GM18505 (cell line): ENCODE data around the gene CHERP.

ENCODE experiments used
- ATAC-seq: cut with Tn5 transposase; IDR thresholded peaks from one replicate; pipeline ENCODE4 v1.9.1; 2021; ENCODE audit not compliant: unreplicated experiment
- POLR2A ChIP-seq: IDR thresholded peaks from 4 replicates; pipeline ENCODE4 v1.6.1; 2011; ENCODE audit warnings: borderline replicate concordance; ENCODE audit not compliant: insufficient read depth, insufficient read length; ENCODE audit errors: extremely low read depth

CHERP gene

DNA sequence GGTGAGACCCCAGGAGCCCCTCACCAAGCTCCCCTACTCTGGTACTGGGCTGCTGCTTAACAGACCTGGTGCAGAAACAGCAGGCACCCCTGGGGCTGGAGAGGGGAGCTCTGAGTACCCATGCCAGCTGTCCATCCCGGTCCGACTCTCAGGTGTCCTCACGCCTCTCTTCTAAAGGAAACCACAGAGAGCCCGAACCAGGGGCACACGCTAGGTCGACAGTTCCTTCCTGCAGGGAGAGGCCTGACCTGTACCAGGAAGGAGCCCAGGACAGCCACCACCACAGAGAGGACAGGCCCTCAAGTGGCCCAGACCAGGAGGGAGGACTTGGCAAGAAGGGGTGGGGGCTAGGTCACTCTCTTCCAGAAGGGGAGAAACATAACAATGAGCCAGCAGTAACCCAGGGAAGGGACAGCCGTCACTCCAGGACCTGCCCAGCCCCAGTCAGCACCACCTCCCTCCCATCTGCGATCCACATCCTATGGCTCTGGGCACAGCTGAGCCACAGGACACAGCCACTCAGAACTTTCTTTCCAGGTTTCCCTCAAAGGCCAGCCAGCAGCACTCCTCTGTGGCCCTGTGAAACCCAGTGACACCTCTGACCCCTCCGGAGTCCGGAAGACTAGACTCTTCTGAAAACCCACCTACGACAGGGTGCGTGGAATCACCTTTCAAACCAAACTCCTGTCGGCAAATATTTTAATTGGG lies 43.0 kb upstream of the CHERP start:
- no peak for TF ChIP-seq POLR2A
- no peak for ATAC-seq

DNA sequence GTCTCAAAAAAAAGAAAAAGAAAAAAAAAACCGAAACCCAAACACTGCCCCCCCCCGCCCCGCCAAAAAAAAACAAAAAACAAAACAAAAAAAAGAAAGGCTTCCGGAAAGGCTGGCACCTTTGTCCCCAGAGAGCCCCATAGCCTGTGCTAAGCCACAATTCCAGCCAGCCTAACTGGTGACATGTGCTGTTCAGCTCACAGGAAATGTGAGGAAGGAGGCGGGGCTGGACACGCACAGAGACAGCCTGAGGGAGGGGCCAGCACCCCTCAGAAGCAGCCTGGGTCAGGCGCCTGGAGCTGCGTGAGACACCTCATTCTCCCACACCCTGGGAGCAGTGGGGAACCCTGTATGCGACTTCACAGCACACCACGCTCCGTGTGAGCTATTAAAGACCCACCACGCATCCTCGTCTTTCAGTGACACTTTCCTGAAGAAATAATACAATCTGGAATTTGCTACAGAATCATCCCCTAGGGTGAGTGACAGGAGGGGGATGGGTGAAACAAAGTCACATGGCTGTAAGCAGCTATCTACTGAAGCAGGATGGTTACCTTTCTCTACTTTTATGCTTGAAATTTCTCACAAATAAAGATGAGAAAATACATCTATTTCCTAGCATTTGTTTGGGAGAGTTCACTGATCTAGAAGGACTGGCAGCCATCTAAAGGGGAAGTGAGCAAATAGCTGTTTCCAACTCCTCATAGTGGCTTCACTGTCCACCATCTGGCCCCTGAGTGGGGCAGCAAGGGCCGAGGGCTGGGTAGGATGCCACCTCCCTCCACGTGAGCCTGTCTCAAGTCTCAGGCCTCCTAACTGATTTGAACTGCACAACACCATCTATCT lies 42.2 kb upstream of the CHERP start:
- TF ChIP-seq POLR2A = peak; percentile 96
- ATAC-seq = peak; percentile 51

- no peak for ATAC-seq
- TF ChIP-seq POLR2A = no peak
These were observed 40.4 kb upstream of the CHERP start for GRCh38 chr19:16582486-16583261.

DNA sequence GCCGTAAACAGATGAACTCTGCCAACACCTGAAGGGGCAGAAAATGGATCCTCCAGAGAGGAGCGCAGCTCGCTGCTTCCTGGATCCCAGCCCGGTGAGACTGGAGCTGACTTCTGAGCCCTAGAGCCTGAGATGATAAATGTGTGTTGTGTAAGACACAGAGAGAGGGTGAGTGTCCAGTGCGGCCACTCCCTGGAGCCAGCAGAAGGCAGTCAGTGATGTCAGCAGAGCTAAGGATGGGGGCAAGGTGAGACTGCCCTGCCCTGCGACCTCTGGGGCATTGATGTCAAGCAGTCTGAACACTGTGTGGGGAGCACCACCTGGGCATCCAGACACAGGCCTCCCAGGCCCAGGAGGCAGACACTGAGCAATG lies 39.7 kb upstream of the CHERP start:
- no peak for TF ChIP-seq POLR2A
- no peak for ATAC-seq

GRCh38 chr19:16581145-16581970 lies 39.1 kb upstream of the CHERP start:
- TF ChIP-seq POLR2A = no peak
- ATAC-seq = no peak

DNA sequence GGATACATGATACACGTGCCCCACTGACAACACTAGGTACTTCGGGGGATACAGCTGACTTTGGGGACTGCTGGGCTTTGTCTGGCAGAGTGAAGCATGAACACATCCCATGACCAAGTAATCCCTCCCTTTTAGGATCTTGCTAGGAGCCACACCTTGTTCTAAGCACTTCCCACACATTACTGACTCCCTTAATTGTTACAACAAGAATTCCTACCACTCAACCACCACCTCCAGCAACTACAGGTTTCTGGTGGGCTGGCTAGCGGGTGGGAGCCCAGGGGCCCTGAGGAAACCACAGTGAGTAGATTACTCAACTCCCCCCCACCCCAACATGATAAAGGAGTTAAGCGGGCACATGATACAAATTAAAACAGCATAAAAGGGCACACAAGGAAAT lies 37.1 kb upstream of the CHERP start:
- ATAC-seq = no peak
- no peak for TF ChIP-seq POLR2A

DNA sequence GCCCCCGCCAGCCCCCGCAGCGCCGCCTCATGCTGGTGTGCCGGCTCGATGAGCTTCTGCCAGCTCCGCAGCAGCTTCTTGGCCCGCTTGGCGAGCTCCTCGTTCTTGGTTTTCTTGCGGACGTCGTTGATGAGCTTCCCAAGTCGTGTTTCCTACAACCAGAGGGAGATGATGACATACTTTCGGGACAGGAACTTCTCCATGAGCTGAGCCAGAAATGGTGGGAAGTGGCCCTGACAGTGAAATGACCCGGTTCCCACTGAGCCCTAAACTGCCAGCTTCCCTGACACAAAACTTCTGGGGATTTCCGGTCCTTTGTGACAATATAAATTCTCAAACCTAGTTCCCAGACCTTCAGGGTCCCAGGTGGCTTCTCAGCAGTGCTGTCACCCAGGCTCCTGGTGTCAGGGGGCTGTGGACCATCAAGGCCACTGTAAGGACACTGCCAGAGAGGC lies 35.3 kb upstream of the CHERP start:
- ATAC-seq = no peak
- no peak for TF ChIP-seq POLR2A

DNA sequence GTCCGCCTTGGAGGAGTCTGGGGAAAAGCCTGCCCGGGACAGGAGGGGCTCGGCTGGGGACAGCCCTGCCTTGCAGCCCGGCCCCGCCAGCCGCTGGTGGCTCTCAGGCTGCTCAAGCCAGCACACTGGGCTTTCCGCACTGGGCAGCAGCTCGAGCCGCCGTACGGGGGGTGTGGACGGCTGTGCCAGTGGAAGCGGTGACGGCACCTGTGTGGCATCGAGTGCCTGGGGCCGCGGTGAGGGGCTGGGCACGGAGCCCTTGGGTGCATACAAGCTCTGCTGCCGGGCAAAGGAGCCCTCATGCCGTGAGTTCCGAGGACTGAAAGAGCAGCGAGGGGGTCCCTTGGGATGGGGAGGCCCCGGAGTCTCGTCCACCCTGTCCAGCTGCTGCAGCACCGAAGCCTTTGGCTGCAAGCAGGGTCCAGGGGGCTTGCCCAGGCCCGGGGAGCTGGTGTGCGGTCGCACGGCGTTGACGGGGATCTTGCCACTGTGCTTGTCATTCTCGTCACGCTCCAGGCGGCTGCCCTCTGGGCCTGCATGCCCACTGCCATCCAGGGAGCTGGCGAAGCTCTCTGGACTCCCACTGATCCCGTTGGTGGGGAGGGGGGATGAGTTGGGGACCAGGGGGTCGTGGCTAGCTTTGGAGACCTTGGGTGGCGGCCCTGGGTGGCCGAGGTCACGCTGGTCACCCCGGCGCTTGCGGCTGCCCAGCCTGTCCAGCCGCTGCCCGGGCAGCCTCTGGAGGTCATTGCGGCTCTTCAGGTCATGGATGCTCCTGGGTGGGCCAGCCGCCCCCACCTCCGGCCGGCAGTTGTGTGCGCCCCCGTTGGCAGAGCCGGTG lies 34.7 kb upstream of the CHERP start:
- no peak for TF ChIP-seq POLR2A
- no peak for ATAC-seq

GRCh38 chr19:16575861-16576689 lies 33.8 kb upstream of the CHERP start:
- no peak for TF ChIP-seq POLR2A
- ATAC-seq = no peak

GRCh38 chr19:16575282-16575681 lies 33.0 kb upstream of the CHERP start:
- ATAC-seq = no peak
- TF ChIP-seq POLR2A = no peak

DNA sequence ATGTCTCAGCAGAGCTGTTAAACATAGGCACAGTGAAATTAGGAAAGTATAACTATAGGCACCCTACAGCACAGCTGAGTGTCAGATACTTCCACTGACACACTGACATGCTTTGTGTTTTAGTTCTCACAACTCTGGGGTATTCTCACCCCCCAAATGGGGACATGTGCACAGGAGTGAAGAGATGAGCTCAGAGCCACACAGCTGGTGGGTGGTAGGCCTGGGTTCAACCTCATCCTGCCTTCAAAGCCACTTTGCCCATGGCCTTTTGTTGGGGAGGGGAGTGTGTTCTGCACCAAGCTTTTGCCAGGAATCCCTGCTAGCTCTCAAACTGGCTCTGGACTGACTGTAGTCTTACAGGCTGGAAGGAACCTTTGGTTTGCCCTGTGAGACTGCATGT lies 31.7 kb upstream of the CHERP start:
- no peak for TF ChIP-seq POLR2A

More for the DNA sequence above, 31.7 kb upstream of the CHERP start:
- ATAC-seq = no peak
